Stimulated activated CD4-positive, alpha-beta T cell treated with anti-CD3 and anti-CD28 coated beads, Interleukin-1b, Interleukin-23, amount 100 ng/mL, for 4 hours (primary cell): ENCODE data around the gene MYO1D.

ENCODE experiments used
- DNase-seq, 2 donors: peaks; one replicate each; pipeline ENCODE4 v3.0.0-alpha.2; 2020; ENCODE audit warnings: low read depth in 2 of 2

The MYO1D gene

GRCh38 chr17:32625971-32626370 is 251.0 kb downstream of the MYO1D start:
- no peak for DNase-seq

- DNase-seq = no peak
These were observed 253.7 kb downstream of the MYO1D start for GRCh38 chr17:32623196-32623595.

DNA sequence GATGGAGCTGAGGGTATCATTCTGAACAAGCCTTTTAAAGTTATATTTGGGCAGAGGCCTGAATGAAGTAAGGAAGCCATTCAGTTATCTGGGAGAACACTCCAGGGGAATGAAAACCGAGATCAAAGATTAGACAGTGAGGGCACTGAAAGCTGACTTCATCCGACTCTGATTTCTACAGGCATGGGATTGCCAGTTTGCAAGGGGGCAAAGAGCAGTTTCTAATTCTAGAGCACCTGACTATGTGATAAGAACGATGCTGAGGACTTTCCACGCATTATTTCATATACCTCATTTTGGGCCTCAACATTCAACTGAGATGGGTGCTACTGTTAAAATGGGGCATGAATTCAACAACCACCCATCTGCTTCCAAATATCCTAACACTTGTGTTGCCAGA is 254.4 kb downstream of the MYO1D start:
- no peak for DNase-seq

DNA sequence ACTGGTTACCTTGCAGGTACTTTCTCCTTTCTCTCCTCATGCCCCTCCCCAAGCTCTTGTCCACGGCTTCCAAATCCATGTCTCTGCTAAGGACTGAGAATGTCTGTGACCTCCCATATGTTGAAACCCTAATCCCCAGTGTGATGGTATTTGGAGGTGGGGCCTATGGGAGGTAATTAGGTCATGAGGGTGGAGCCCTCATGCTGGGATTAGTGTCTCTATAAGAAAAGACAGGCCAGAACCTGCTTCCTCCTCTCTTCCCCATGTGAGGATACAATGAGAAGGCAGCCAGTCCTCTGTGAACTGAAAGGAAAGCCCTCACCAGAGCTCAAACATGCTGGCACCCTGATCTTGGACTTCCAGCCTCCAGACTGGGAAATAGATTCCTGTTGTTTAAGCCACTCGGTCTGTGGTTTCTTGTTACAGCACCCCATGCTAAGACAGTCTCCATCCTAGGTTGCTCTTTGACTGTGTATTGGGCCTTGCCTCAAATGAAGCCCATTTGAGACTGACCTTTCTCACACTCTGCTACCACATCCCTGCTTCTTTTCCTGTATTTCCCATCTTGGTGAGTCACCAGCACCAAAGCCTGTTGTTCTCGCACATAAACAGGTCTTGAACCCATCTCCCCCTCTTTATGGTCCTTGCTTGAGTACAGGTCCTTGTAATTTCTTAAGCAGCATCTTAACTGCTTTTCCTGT is 255.2 kb downstream of the MYO1D start:
- DNase-seq = no peak

DNA sequence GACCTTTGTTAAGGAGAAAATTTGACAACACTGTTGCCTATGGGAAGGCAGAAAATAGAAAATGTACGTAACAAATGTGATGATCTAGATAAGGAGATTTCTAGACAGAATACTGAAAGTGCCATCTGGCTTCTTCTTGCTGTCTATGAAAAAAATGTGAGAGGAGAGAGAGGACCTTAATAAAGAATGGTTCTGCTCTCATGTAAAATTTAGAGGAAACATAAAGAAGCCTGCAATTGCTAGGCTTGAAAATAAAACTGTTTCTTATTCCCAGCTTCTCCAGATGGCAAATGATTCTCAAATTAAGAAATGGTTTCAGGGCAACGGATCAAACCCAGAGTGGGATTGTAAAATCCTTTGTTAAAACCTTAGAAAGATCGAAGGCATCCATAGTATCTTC is 261.6 kb downstream of the MYO1D start:
- no peak for DNase-seq

DNA sequence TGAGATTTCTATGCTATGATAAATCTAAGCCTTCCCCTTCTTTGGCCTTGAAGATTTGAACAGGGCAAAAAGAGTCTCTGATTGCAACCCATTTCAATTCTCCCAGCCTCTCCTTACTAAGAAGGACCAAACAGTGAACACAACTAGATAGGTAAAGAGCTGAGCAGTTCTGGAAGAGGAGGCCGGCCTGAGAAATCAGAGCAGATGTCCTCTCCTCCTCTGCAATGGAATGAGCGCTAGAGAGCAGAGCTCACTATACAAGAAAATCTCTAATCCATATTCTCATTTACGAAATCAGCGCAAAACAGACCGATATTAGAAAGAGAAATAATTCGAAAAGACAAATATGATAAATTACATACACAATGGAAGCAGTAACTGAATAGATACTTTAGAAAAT is 266.0 kb downstream of the MYO1D start:
- no peak for DNase-seq

- DNase-seq = no peak
These were observed 266.9 kb downstream of the MYO1D start for GRCh38 chr17:32609884-32610650.

- DNase-seq = peak; percentile 42 to 45
These were observed 267.8 kb downstream of the MYO1D start for GRCh38 chr17:32609085-32609484.

DNA sequence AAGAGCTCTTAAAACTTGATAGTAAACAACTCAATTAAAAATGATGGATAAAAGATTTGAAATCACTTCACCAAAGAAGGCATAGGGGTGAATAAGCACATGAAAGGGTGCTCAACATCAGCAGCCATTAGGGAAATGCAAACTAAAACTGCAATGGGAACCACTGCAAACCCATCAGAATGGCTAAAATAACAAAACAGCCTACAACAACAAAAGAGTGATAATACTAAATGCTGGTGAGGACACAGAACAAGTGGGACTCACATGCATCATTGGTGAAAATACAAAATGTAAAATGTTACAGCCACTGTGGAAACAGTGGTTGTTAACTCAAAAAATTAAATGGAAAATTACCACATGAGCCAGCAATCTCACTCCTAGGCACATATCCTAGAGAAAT is 268.7 kb downstream of the MYO1D start:
- no peak for DNase-seq

- no peak for DNase-seq
These were observed 272.0 kb downstream of the MYO1D start for GRCh38 chr17:32604966-32605365.

DNA sequence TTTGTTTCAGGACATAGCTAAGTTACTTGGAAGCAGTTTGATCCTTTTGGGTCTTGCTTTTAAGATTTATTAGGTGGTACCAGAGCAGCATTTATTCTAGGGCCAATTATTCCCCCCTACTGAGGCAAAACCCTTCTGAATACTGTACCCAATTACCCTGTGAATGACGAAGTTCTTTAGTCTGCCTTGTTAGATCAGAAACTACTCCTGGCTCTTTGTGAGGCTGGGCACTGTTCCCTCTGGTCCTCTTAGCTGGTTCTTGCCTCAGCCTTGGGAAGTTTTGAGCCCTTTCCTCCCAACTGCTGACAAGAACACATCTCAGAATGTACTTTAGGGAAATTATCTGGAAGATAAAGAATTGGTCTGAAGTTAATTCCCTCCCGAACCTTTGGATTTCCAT is 274.5 kb downstream of the MYO1D start:
- DNase-seq = no peak

DNA sequence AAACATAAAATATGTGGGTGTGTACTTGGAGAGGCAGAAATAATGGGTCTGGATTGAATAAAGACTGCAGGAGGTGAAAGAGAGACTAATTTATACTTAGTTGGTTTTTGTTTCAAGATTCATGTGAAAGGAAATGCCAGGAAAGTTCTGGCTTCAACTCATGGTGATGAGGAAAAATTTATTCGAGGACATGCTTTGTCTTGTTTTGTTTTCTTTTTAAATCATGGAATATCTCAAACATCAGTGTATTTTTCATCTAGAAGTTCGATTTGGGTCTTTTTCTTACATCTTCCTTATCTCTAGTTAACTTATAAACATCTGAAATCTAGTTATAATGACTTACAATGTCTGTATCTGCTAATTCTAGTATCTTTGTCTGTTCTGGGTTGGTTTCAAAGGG is 275.1 kb downstream of the MYO1D start:
- DNase-seq = no peak

- DNase-seq = no peak
These were observed 280.3 kb downstream of the MYO1D start for GRCh38 chr17:32596628-32597027.

- no peak for DNase-seq
These were observed 280.7 kb downstream of the MYO1D start for GRCh38 chr17:32596206-32596605.

DNA sequence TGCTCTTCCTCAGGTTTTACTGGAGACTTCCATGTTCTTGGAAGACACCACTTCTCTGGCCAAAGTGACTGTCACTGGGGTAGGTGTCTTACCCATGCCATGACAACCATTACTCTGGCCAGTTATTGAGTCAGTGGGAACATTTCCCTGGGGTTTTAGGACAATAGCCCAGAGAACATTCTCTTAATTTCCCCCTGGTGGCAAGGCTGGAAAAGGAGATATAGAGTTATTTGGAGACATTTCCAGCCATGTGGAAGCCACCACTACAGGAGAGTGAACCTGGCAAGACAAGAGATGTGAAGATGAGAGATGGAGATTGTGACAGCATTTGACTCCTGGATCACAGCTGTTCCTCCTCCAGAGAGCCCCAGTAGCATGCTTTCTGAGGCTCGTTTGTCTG is 283.9 kb downstream of the MYO1D start:
- no peak for DNase-seq

GRCh38 chr17:32591405-32591804 is 285.5 kb downstream of the MYO1D start:
- DNase-seq = no peak

- no peak for DNase-seq
These were observed 285.9 kb downstream of the MYO1D start for GRCh38 chr17:32590974-32591373.

GRCh38 chr17:32588982-32589381 is 287.9 kb downstream of the MYO1D start:
- DNase-seq = no peak

GRCh38 chr17:32588135-32588534 is 288.8 kb downstream of the MYO1D start:
- DNase-seq = no peak

GRCh38 chr17:32586666-32587065 is 290.3 kb downstream of the MYO1D start:
- DNase-seq = no peak

DNA sequence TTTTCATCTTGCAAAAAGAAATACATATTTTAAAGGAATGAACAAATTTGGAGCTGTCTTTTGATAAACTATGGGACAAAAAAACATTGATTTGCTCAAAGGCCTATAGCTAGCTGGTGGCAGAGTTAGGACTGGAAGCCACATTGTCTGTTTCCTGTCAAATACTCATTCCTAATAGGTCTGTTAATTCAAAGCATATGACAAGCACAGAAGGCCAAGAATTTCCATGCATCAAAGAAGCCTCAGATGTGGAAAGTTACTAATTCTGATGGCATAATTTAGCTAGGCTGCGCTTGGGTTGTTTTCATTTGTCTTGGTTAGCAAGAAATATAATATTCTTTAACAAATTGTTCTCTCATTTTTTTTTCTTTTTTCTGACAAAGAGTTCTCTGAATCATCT is 292.1 kb downstream of the MYO1D start:
- no peak for DNase-seq

- DNase-seq = no peak
These were observed 293.9 kb downstream of the MYO1D start for GRCh38 chr17:32583053-32583452.

GRCh38 chr17:32575852-32576251 is 301.1 kb downstream of the MYO1D start:
- no peak for DNase-seq

GRCh38 chr17:32570081-32570396 is 306.9 kb downstream of the MYO1D start:
- DNase-seq = no peak
